Heart left ventricle (tissue), 13 donors: Measurements from ENCODE around the gene ASXL1.

Experiments
- CTCF ChIP-seq, 12 donors: fragments of 200-600 bp; sonication (generic) in 4 of 12; IDR thresholded peaks; one replicate each; pipeline versions ENCODE4 v1.5.0 to v1.8.0; 2018 to 2022; ENCODE audit warnings: antibody characterized with exemption in 12 of 12, mild to moderate bottlenecking in 5 of 12
- POLR2A ChIP-seq, 2 donors: fragments of 450-650 bp; IDR thresholded peaks; one replicate each; pipeline ENCODE4 v1.6.1; 2017; ENCODE audit warnings: antibody characterized with exemption in 2 of 2, mild to moderate bottlenecking in 2 of 2, moderate library complexity in 2 of 2
- donor health status: ischemic (EF 13 %, LVEDD 7.1; RV severe dilation, severe dysfunction).
- donor health status: DM: no; HTN: yes; CAD: no.
- donor health status: DM: no; HTN: no; CAD: no.
- donor health status: ischemic (EF 25% LVEDD 6.9; RV normal size, moderate dysfunction).
- donor health status: ischemic (EF 25% LVEDD 5.7; RV mildly dilated, moderate dysfunction).
- donor health status: ischemic (EF 35%, LVEDD 5.7; RV mildly dilated, moderate dysfunction).
- donor health status: nonischemic (EF 11% LVEDD 7.7; RV severe dilation, severe dysfunction).
- donor health status: DM: yes; HTN: yes; CAD: no.
- donor health status: PGD.
- donor health status: ischemic (EF 29% LVEDD 5.4; RV normal size, mild dysfunction).
- donor health status: nonischemic (EF 23%, LVEDD 6.1; RV moderate dilation, normal function).

GRCh38 chr20:32446301-32447100 lies 88.4 kb downstream of the ASXL1 start:
- TF ChIP-seq CTCF (IDR thresholded peaks at IDR 0.05): no peak
- no peak for TF ChIP-seq POLR2A (IDR thresholded peaks at IDR 0.05)
